Tibial nerve (tissue), 3 donors: ENCODE results near the gene PLA2G6.
"Not testable (repeated sequence)": the region's sequence is repeated elsewhere in the genome, so short reads cannot be mapped to it uniquely, and the experiment has no call there.

Experiments
- CTCF ChIP-seq, 5 experiments: fragments of 200-600 bp in 3 of 5; fragments of 450-650 bp in 2 of 5; sonication (generic) in 3 of 5; IDR thresholded peaks; one replicate each; pipeline ENCODE4 v1.5.1; 2016 to 2019; ENCODE audit warnings: antibody characterized with exemption in 5 of 5, mild to moderate bottlenecking in 3 of 5, moderate library complexity in 2 of 5
- POLR2A ChIP-seq, 2 donors: fragments of 450-650 bp; IDR thresholded peaks; one replicate each; pipeline ENCODE4 v1.6.1; 2017; ENCODE audit warnings: antibody characterized with exemption in 2 of 2, mild to moderate bottlenecking in 2 of 2, moderate library complexity in 2 of 2

- not testable (repeated sequence) for TF ChIP-seq CTCF, POLR2A (IDR thresholded peaks at IDR 0.05)
These were observed 64.1 kb downstream of the PLA2G6 start for GRCh38 chr22:38117556-38117955.
